PC-3 (cell line): Measurements from ENCODE around the gene IPO9. TPM values are rescaled to one million over a fixed set of nuclear protein-coding genes. Genes with fewer than 3 reads are reported as not detected.

ENCODE experiments used
- ATAC-seq: fragments of 200-7000 bp; cut with Tn5 transposase; 2 replicates; pipeline ENCODE4 v1.9.1; 2020; ENCODE audit warnings: mild to moderate bottlenecking, moderate library complexity
- BruUV-seq: library from RNA; stranded (reverse); fragments of 400-500 nt; replicated peaks from 2 replicates; lab custom pipeline; 2021; lab: Mats Ljungman, UMichigan
- CTCF ChIA-PET: fragments of 300-600 bp; sonication (Branson Sonifier 250); formaldehyde crosslinking; loops from one replicate; lab custom pipeline; 2022; ENCODE audit warnings: antibody characterized with exemption; lab: Charles Lee
- POLR2A ChIA-PET: fragments of 300-600 bp; sonication (Branson Sonifier 250); formaldehyde crosslinking; loops from one replicate; lab custom pipeline; 2022; ENCODE audit warnings: antibody characterized with exemption; ENCODE audit not compliant: unreplicated experiment; lab: Charles Lee
- DNase-seq: peaks from one replicate; pipeline ENCODE4 v3.0.0-alpha.2; 2015
- H2AFZ ChIP-seq: fragments of 300-600 bp; sonication (generic); 2 replicates; pipeline ENCODE4 v1.6.0; 2016; ENCODE audit warnings: antibody characterized with exemption, low read length
- H3F3A ChIP-seq: fragments of 300-600 bp; sonication (generic); one replicate; pipeline ENCODE4 v1.6.0; 2017; ENCODE audit warnings: antibody characterized with exemption, low read length, control low read depth, mild to moderate bottlenecking; ENCODE audit not compliant: unreplicated experiment
- H3K27ac ChIP-seq: fragments of 300-600 bp; sonication (generic); 2 replicates; pipeline ENCODE4 v1.5.1; 2016; ENCODE audit warnings: mild to moderate bottlenecking, low read length
- H3K27me3 ChIP-seq: fragments of 300-600 bp; sonication (generic); 2 replicates; pipeline ENCODE4 v1.6.1; 2016; ENCODE audit warnings: low read length, mixed read lengths
- H3K36me3 ChIP-seq: fragments of 300-600 bp; sonication (generic); 2 replicates; pipeline ENCODE4 v1.6.1; 2016; ENCODE audit warnings: low read depth, mixed run types, low read length, mixed read lengths
- H3K4me1 ChIP-seq: fragments of 300-600 bp; sonication (generic); 2 replicates; pipeline ENCODE4 v1.5.1; 2016; ENCODE audit warnings: low read length; ENCODE audit not compliant: insufficient read depth
- H3K4me2 ChIP-seq: fragments of 300-600 bp; sonication (generic); 2 replicates; pipeline ENCODE4 v1.6.0; 2016; ENCODE audit warnings: low read length
- H3K4me3 ChIP-seq: fragments of 300-600 bp; sonication (generic); 2 replicates; pipeline ENCODE4 v1.5.1; 2016; ENCODE audit warnings: mild to moderate bottlenecking, low read length, mixed read lengths
- H3K79me2 ChIP-seq: fragments of 300-600 bp; sonication (generic); 2 replicates; pipeline ENCODE4 v1.6.1; 2017; ENCODE audit warnings: low read length, mixed read lengths
- H3K9ac ChIP-seq: fragments of 300-600 bp; sonication (generic); 2 replicates; pipeline ENCODE4 v1.6.0; 2016; ENCODE audit warnings: mild to moderate bottlenecking, low read length
- H3K9me2 ChIP-seq: fragments of 300-600 bp; sonication (generic); replicated peaks from 2 replicates; pipeline ENCODE4 v1.6.1; 2016; ENCODE audit warnings: mixed run types, low read length, mixed read lengths
- H3K9me3 ChIP-seq: fragments of 300-600 bp; sonication (generic); 2 replicates; pipeline ENCODE4 v1.6.1; 2016; ENCODE audit warnings: low read length, mixed read lengths
- H4K20me1 ChIP-seq: fragments of 300-600 bp; sonication (generic); 2 replicates; pipeline ENCODE4 v1.6.1; 2016; ENCODE audit warnings: low read length, mixed read lengths
- EZH2 ChIP-seq: fragments of 300-600 bp; sonication (generic); IDR thresholded peaks from one replicate; pipeline ENCODE4 v1.6.1; 2017; ENCODE audit warnings: antibody characterized with exemption, mild to moderate bottlenecking, low read length; ENCODE audit not compliant: unreplicated experiment
- EZH2phosphoT487 ChIP-seq: fragments of 300-600 bp; sonication (generic); IDR thresholded peaks from 2 replicates; pipeline ENCODE4 v1.6.1; 2018; ENCODE audit warnings: mild to moderate bottlenecking, antibody characterized with exemption, low read length, borderline replicate concordance
- intact Hi-C: fragments of 100-400 bp; cut with micrococcal nuclease; formaldehyde crosslinking; loops from 2 replicates; pipeline ENCODE4 v1.9.0; 2023
- total RNA-seq: library from RNA; depleted of rRNA; stranded (reverse); fragments of >200 nt; gene quantifications from 2 replicates; pipeline ENCODE4 v1.2.3, GENCODE V29; 2014
- TF ChIP-seq, protein P1 (sequence below): fragments of 300-600 bp; sonication (generic); conservative IDR thresholded peaks from 2 replicates; pipeline ENCODE4 v1.5.1; 2017; ENCODE audit warnings: antibody characterized with exemption, low read depth, mild to moderate bottlenecking, low read length

Gene IPO9
- total RNA-seq, 1 experiment from 2014 or later = 21.6 TPM

GRCh38 chr1:201887116-201887866 lies 58.3 kb downstream of the IPO9 start:
- Histone ChIP-seq H3K27me3 (no peaks in the 10 kb centered on the region), H3K9ac (no peak overlapping the region), H3F3A (no peaks in the 10 kb centered on the region), H2AFZ (no peak overlapping the region), H3K4me2 (no peak overlapping the region), H3K4me1 (peaks cover 38% of the 10 kb centered on the region), H3K4me3 (no peak overlapping the region), H3K36me3 (no peaks in the 10 kb centered on the region), H4K20me1 (no peaks in the 10 kb centered on the region), H3K79me2 (no peaks in the 10 kb centered on the region), H3K27ac (no peak overlapping the region), H3K9me3 (no peaks in the 10 kb centered on the region), H3K9me2 (no peaks in the 10 kb centered on the region)
- ChIA-PET CTCF (no interaction called here), POLR2A (no interaction called here)
- TF ChIP-seq, protein P1, sequence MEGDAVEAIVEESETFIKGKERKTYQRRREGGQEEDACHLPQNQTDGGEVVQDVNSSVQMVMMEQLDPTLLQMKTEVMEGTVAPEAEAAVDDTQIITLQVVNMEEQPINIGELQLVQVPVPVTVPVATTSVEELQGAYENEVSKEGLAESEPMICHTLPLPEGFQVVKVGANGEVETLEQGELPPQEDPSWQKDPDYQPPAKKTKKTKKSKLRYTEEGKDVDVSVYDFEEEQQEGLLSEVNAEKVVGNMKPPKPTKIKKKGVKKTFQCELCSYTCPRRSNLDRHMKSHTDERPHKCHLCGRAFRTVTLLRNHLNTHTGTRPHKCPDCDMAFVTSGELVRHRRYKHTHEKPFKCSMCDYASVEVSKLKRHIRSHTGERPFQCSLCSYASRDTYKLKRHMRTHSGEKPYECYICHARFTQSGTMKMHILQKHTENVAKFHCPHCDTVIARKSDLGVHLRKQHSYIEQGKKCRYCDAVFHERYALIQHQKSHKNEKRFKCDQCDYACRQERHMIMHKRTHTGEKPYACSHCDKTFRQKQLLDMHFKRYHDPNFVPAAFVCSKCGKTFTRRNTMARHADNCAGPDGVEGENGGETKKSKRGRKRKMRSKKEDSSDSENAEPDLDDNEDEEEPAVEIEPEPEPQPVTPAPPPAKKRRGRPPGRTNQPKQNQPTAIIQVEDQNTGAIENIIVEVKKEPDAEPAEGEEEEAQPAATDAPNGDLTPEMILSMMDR = no peak
- TF ChIP-seq EZH2 = no peak
- no peak for TF ChIP-seq EZH2phosphoT487
- ATAC-seq (no peak), DNase-seq (no peak)
- no TSS peak for BruUV-seq
- intact Hi-C loops = no loop called here

GRCh38 chr1:201888282-201889089 lies 59.5 kb downstream of the IPO9 start, which contains the start of gene SHISA4:
Gene SHISA4, plus strand, starts transcription at chr1:201888898. Its CDS starts 97 bp downstream, at chr1:201888995.
- H3K9me3 ChIP-seq = no peaks in the 10 kb centered on the region

More at GRCh38 chr1:201888282-201889089, 59.5 kb downstream of the IPO9 start, which contains the start of gene SHISA4:
- intact Hi-C loops = no loop called here
- Histone ChIP-seq H3K4me3 (peak within 1 kb of the TSS; percentile 81), H3K4me1 (peaks cover 26% of the 10 kb centered on the region), H2AFZ (peak within 1 kb of the TSS; percentile 87), H3K4me2 (peak within 1 kb of the TSS; percentile 93), H3K79me2 (no peaks in the 10 kb centered on the region), H3K27ac (no peak within 1 kb of the TSS), H4K20me1 (no peaks in the 10 kb centered on the region), H3K9me2 (no peaks in the 10 kb centered on the region), H3F3A (no peaks in the 10 kb centered on the region), H3K9ac (peak within 1 kb of the TSS; percentile 41; the same call in 1 of the 2 replicates), H3K36me3 (no peaks in the 10 kb centered on the region), H3K27me3 (no peaks in the 10 kb centered on the region)
- CTCF ChIA-PET = no interaction called here
- TF ChIP-seq EZH2 = no peak
- no peak for TF ChIP-seq EZH2phosphoT487
- TF ChIP-seq, protein P1 = no peak
- POLR2A ChIA-PET = interaction anchor here (0.7 kb wide), 1 partner anchor 58 kb away, joined by 3 read pairs; the partner anchor contains the start of gene LMOD1
- BruUV-seq = no TSS peak
- ATAC-seq (peak; percentile 87), DNase-seq (peak; percentile 49)
